HEK293T (cell line): Measurements from ENCODE around the gene NEMF.

Experiments
- CTCF ChIA-PET: fragments of 350-600 bp; formaldehyde crosslinking; extraction: SDS; loops from one replicate; lab custom pipeline; 2021; ENCODE audit warnings: antibody characterized with exemption, inconsistent platforms; lab: Yijun Ruan, JAX
- POLR2A ChIA-PET: fragments of 350-600 bp; formaldehyde crosslinking; extraction: SDS; loops from one replicate; lab custom pipeline; 2020; ENCODE audit warnings: antibody characterized with exemption, inconsistent platforms; lab: Yijun Ruan, JAX
- DNase-seq: peaks from one replicate; pipeline ENCODE4 v3.0.0; 2012; ENCODE audit warnings: mixed read lengths; ENCODE audit errors: extremely low spot score
- ARNT ChIP-seq: fragments of 450-650 bp; IDR thresholded peaks from 2 replicates; pipeline ENCODE4 v1.6.1; 2017; ENCODE audit warnings: mild to moderate bottlenecking
- BHLHE40 ChIP-seq: fragments of 450-650 bp; IDR thresholded peaks from 2 replicates; pipeline ENCODE4 v1.6.1; 2016; ENCODE audit warnings: mild to moderate bottlenecking, moderate library complexity, borderline replicate concordance
- CTBP1 ChIP-seq: fragments of 450-650 bp; IDR thresholded peaks from 2 replicates; pipeline ENCODE4 v1.6.1; 2016; ENCODE audit warnings: borderline replicate concordance
- ELF4 ChIP-seq: fragments of 450-650 bp; IDR thresholded peaks from 2 replicates; pipeline ENCODE4 v1.6.1; 2017; ENCODE audit warnings: antibody characterized with exemption
- FOXA1 ChIP-seq: fragments of 450-650 bp; IDR thresholded peaks from 2 replicates; pipeline ENCODE4 v1.6.1; 2016; ENCODE audit warnings: mild to moderate bottlenecking
- FOXK2 ChIP-seq: fragments of 450-650 bp; IDR thresholded peaks from 2 replicates; pipeline ENCODE4 v1.6.1; 2016; ENCODE audit warnings: mild to moderate bottlenecking
- FOXM1 ChIP-seq: fragments of 450-650 bp; IDR thresholded peaks from 2 replicates; pipeline ENCODE4 v1.6.1; 2017; ENCODE audit warnings: mild to moderate bottlenecking, borderline replicate concordance
- HDGF ChIP-seq: fragments of 450-650 bp; IDR thresholded peaks from 2 replicates; pipeline ENCODE4 v1.6.1; 2017; ENCODE audit warnings: antibody characterized with exemption, borderline replicate concordance
- L3MBTL2 ChIP-seq: fragments of 450-650 bp; conservative IDR thresholded peaks from 2 replicates; pipeline ENCODE4 v1.6.1; 2016; ENCODE audit warnings: mild to moderate bottlenecking
- LEF1 ChIP-seq: fragments of 450-650 bp; IDR thresholded peaks from 2 replicates; pipeline ENCODE4 v1.6.1; 2017; ENCODE audit warnings: mild to moderate bottlenecking, borderline replicate concordance
- NFRKB ChIP-seq: fragments of 450-650 bp; IDR thresholded peaks from 2 replicates; pipeline ENCODE4 v1.6.1; 2016; ENCODE audit warnings: mild to moderate bottlenecking, moderate library complexity
- SP1 ChIP-seq: fragments of 450-650 bp; IDR thresholded peaks from 2 replicates; pipeline ENCODE4 v1.6.1; 2017
- SUZ12 ChIP-seq: fragments of 450-650 bp; IDR thresholded peaks from 2 replicates; pipeline ENCODE4 v1.6.1; 2016; ENCODE audit warnings: mild to moderate bottlenecking
- TARDBP ChIP-seq: fragments of 450-650 bp; IDR thresholded peaks from 2 replicates; pipeline ENCODE4 v1.6.1; 2016
- ZNF384 ChIP-seq: fragments of 450-650 bp; IDR thresholded peaks from 2 replicates; pipeline ENCODE4 v1.6.1; 2016
- TF ChIP-seq, protein P1 (sequence below): fragments of 450-650 bp; IDR thresholded peaks from 2 replicates; pipeline ENCODE4 v1.6.1; 2016

The NEMF gene

GRCh38 chr14:49770212-49770817 is 82.3 kb downstream of the NEMF start:
- ChIA-PET CTCF (interaction anchor here (0.7 to 1.0 kb wide), 2 partner anchors 59 to 136 kb away, joined by 3 to 4 read pairs; no protein-coding TSS in a partner anchor), POLR2A (interaction anchor here (4.0 to 5.7 kb wide), 4 partner anchors 79 to 150 kb away, joined by 28 to 77 read pairs (median 49); partner anchors contain the start of genes DNAAF2, KLHDC1, MGAT2 and POLE2)

DNA sequence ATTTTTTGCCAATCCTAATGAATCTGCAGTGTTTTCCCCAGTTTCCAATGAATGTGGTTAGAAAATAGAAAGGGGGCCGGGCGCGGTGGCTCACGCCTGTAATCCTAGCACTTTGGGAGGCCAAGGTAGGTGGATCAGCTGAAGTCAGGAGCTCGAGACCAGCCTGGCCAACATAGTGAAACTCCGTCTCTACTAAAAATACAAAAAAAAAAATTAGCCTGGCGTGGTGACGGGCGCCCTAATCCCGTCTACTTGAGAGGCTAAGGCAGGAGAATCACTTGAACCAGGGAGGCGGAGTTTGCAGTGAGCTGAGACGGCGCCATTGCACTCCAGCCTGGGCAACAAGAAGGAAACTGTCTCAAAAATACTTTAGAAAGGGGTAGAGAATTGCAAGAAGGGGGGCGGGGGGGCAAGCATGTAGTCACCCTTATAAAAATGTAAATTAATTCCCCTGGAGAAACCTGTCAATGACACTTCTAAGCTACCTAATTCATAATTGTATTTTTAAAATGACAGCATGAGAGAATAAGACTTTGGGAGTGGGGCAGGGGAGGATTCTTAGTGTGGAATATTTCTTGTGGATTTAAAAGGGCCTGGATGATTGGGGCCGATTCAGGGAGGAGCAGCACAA is 82.9 kb downstream of the NEMF start:
- no peak for TF ChIP-seq LEF1
- TF ChIP-seq, protein P1, sequence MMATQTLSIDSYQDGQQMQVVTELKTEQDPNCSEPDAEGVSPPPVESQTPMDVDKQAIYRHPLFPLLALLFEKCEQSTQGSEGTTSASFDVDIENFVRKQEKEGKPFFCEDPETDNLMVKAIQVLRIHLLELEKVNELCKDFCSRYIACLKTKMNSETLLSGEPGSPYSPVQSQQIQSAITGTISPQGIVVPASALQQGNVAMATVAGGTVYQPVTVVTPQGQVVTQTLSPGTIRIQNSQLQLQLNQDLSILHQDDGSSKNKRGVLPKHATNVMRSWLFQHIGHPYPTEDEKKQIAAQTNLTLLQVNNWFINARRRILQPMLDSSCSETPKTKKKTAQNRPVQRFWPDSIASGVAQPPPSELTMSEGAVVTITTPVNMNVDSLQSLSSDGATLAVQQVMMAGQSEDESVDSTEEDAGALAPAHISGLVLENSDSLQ, result peak; percentile 70
- DNase-seq, result no peak
- CTCF ChIA-PET, result interaction anchor here (0.7 to 1.0 kb wide), 2 partner anchors 60 to 136 kb away, joined by 3 to 4 read pairs; no protein-coding TSS in a partner anchor
- POLR2A ChIA-PET, result interaction anchor here (0.7 to 5.7 kb wide), 7 partner anchors 11 to 149 kb away, joined by 3 to 77 read pairs (median 28); partner anchors contain the start of genes DNAAF2, KLHDC1, MGAT2 and POLE2

More at GRCh38 chr14:49770212-49770817, 82.3 kb downstream of the NEMF start:
- TF ChIP-seq CTBP1 (no peak), ZNF384 (no peak), NFRKB (no peak), BHLHE40 (no peak)
- DNase-seq, result peak; percentile 16

- ChIA-PET POLR2A (interaction anchor here (0.7 to 5.7 kb wide), 9 partner anchors 12 to 308 kb away, joined by 3 to 77 read pairs (median 7); partner anchors contain the start of genes DNAAF2, KLHDC1, MGAT2 and POLE2), CTCF (no interaction called here)
- no peak for TF ChIP-seq FOXA1
- no peak for TF ChIP-seq CTBP1
- no peak for DNase-seq
These were observed 83.4 kb downstream of the NEMF start for GRCh38 chr14:49769171-49769570.

DNA sequence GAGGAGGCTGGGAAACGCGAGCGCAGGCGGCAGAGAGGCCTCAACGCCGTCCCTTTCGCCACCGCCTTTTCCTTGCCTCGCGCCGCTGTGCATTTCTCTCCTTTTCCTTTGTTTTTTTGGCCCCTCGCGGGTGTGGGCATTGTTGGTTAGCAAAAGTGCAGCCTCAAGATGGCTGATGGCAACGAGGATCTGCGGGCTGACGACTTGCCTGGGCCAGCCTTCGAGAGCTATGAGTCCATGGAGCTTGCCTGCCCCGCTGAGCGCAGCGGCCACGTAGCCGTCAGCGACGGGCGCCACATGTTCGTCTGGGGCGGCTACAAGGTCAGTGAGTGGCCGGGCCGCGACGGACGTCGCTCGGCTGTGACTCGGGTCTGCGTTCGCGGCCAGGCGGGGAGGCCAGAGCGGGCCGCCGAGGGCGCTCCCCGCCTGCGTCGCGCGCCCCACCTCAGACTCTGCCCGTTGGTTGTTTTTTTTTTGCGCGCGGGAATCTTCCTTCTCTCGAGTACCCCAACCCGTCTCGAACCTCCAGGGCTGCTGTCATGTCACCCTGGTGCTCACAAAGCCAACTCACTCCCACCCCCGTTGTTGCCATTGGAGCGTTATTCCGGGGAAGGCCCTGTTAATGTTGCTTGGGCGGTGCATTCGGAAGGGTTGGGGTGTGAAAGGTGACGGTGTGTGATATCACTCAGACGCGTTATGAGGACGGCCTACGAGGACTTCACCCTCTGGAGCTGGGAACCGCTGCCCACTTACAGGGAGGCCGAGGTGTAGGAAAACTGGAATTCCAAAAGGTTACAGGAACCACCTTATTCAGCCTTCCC is 84.1 kb downstream of the NEMF start:
- ChIA-PET CTCF (interaction anchor here (1.2 kb wide), 1 partner anchor 93 kb away, joined by 4 read pairs; no protein-coding TSS in a partner anchor), POLR2A (interaction anchor here (0.7 to 5.7 kb wide), 24 partner anchors 12 to 307 kb away, joined by 3 to 77 read pairs (median 5); partner anchors contain the start of genes ARF6, DNAAF2, KLHDC1 and LRR1)
- TF ChIP-seq CTBP1, result no peak
- no peak for TF ChIP-seq ZNF384
- no peak for TF ChIP-seq FOXK2
- no peak for TF ChIP-seq TARDBP
- no peak for TF ChIP-seq SUZ12
- no peak for TF ChIP-seq HDGF
- peak; percentile 25 for DNase-seq

DNA sequence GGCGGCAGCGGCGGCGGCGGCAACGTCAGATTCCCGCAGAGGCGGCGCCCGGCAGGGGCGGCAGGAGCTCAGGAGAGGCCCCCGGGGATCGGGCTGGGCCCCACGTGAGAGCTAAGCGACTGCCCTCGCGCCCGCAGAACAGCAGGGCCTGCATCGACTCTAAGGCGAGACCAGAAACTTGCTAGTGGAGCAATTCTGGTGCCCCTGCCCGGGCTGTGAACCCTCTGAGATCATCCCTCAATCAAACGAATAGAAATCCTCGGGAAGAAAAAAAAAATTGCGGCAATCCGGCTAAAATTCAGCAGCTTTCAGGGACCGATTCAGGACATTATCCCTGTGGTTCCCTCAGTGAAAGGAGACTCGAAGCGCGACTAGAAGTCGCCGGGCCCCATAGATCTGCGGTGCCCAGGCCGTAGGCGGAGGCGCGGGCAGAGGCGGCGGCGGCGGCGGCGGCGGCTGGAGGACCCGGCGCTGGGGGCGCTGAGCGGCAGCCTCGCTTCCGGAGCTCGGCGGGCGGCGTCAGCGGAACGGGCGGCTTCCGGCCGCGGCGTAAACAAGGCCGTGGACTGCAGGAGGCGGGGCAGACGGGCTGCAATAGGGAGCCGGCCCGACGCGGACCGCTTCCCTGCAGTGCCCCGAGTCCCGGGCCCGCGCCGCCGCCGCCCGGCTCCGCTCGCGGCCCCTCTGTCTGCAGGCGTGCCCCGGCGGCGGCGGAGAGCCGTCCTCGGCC is 84.9 kb downstream of the NEMF start, which contains the start of gene KLHDC2:
TSS of gene KLHDC2 (plus strand) at position 583 of the 730 bp plus-strand sequence. CDS start 316 bp downstream, outside the sequence.
- POLR2A ChIA-PET, result interaction anchor here (0.7 to 5.7 kb wide), 29 partner anchors 9 to 345 kb away, joined by 3 to 77 read pairs (median 4); partner anchors contain the start of genes ARF6, DNAAF2, KLHDC1 and LRR1
- peak; percentile 79 for DNase-seq
- CTCF ChIA-PET, result interaction anchor here (1.2 to 1.3 kb wide), 2 partner anchors 94 to 134 kb away, joined by 4 to 7 read pairs; no protein-coding TSS in a partner anchor
- peak; percentile 73; the same call in 1 of the 2 replicates for TF ChIP-seq FOXM1
- TF ChIP-seq BHLHE40, result no peak
- TF ChIP-seq NFRKB, result no peak
- TF ChIP-seq, protein P1, result no peak
- no peak for TF ChIP-seq FOXA1
- no peak for TF ChIP-seq TARDBP
- no peak for TF ChIP-seq FOXK2
- no peak for TF ChIP-seq ZNF384
- TF ChIP-seq L3MBTL2, result peak; percentile 86
- no peak for TF ChIP-seq ELF4
- TF ChIP-seq HDGF, result no peak
- TF ChIP-seq LEF1, result 0 out of 2 replicates have a peak, but pooled peaks have one; percentile 45
- no peak for TF ChIP-seq SP1
- TF ChIP-seq SUZ12, result no peak
- TF ChIP-seq ARNT, result 0 out of 2 replicates have a peak, but pooled peaks have one; percentile 26
- no peak for TF ChIP-seq CTBP1

DNA sequence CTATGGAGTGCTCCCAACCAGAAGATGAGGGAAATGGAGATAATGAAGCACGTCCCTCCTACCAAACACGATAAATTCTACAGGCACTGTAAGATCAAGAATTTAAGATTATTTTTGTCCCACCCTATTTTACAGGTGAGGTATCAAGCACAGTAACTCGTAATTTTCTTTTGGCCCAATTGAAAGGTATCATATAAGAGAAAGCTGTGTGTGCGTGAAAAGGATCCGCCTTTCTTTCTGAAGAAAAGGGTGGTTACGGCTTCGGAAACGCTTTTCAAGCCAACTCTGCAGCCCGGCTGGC is 85.4 kb downstream of the NEMF start:
- POLR2A ChIA-PET, result interaction anchor here (0.7 to 5.7 kb wide), 23 partner anchors 9 to 345 kb away, joined by 3 to 77 read pairs (median 6); partner anchors contain the start of genes ARF6, DNAAF2, KLHDC1 and LRR1
- CTCF ChIA-PET, result interaction anchor here (1.2 to 1.3 kb wide), 2 partner anchors 95 to 133 kb away, joined by 4 to 7 read pairs; no protein-coding TSS in a partner anchor
- TF ChIP-seq SUZ12, result no peak
- TF ChIP-seq FOXM1, result no peak
- TF ChIP-seq ARNT, result no peak
- TF ChIP-seq TARDBP, result no peak
- TF ChIP-seq ELF4, result no peak
- no peak for TF ChIP-seq L3MBTL2
- TF ChIP-seq HDGF, result no peak
- no peak for TF ChIP-seq SP1
- no peak for TF ChIP-seq LEF1
- no peak for TF ChIP-seq ZNF384
- TF ChIP-seq BHLHE40, result no peak
- TF ChIP-seq CTBP1, result no peak
- DNase-seq, result no peak
